ENCODE results near the gene PIM3. TPM values are rescaled to one million over a fixed set of nuclear protein-coding genes. Genes with fewer than 3 reads are reported as not detected.

PIM3 gene
- total RNA-seq, 1 donor from 2014 or later: 18.6 TPM

DNA sequence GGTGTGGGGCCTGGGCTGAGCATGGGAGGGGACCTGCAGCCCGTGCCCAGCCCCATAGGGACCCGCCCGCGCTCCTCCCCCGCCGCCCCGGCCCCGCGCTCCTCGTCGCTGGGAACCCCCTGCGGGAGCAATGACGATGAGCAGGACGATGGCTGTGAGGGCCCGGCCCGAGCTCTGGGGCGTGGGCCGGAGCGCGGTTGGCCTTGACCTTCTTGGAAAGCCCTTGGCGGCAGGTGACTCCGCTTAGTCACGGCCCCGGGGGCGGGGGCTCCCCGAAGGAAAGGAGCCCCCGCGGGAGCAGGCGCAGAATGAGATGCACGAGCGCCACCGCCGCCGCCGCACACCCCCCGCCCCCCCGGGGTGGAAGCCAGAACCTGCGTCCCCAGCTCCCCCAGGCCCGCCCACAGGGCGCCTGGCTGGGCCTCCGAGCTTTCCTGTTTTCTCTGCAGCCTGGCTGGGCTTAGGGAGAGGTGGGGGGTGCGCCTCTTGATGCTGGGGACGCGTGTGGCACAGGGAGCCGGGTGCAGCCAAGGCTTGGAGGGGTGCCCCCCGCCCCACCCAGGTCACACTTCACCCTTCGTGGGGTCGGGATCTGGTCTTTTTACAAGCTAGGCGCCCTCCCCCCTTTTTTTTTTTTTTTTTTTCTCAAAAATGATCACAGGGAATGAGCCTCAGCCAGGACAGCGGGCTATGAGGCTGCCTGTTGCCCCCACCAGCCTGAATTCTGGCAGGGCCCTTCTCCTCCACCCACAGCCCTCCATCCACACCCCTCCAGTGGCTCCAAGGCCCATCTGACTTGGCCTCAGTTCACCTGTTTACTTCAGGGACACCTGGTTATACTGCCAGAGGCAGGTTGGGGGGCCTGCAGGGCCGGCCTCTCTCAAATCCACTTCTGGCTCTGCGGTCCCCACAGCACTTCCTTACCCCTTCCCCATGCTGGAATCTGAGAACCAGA, 24.3 kb upstream of the PIM3 start:
- Mint-ChIP-seq H3K27ac (ENCODE audit: unreplicated experiment) (peak overlapping the region; percentile 18), H3K4me1 (ENCODE audit: unreplicated experiment) (peaks cover 20% of the 10 kb centered on the region), H3K9me3 (ENCODE audit: unreplicated experiment) (no peaks in the 10 kb centered on the region), H3K27me3 (ENCODE audit: unreplicated experiment) (no peaks in the 10 kb centered on the region), H3K4me3 (ENCODE audit: unreplicated experiment) (peak overlapping the region; percentile 38), H3K36me3 (ENCODE audit: unreplicated experiment) (no peaks in the 10 kb centered on the region)
- no peak for DNase-seq (ENCODE audit: extremely low spot score, unreplicated experiment)
- TF ChIP-seq, protein P1, sequence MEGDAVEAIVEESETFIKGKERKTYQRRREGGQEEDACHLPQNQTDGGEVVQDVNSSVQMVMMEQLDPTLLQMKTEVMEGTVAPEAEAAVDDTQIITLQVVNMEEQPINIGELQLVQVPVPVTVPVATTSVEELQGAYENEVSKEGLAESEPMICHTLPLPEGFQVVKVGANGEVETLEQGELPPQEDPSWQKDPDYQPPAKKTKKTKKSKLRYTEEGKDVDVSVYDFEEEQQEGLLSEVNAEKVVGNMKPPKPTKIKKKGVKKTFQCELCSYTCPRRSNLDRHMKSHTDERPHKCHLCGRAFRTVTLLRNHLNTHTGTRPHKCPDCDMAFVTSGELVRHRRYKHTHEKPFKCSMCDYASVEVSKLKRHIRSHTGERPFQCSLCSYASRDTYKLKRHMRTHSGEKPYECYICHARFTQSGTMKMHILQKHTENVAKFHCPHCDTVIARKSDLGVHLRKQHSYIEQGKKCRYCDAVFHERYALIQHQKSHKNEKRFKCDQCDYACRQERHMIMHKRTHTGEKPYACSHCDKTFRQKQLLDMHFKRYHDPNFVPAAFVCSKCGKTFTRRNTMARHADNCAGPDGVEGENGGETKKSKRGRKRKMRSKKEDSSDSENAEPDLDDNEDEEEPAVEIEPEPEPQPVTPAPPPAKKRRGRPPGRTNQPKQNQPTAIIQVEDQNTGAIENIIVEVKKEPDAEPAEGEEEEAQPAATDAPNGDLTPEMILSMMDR (IDR thresholded peaks at IDR 0.05): no peak

- Mint-ChIP-seq H3K4me1 (ENCODE audit: unreplicated experiment) (peaks cover 19% of the 10 kb centered on the region), H3K27ac (ENCODE audit: unreplicated experiment) (no peak overlapping the region), H3K27me3 (ENCODE audit: unreplicated experiment) (no peaks in the 10 kb centered on the region), H3K4me3 (ENCODE audit: unreplicated experiment) (peak overlapping the region; percentile 38), H3K36me3 (ENCODE audit: unreplicated experiment) (no peaks in the 10 kb centered on the region), H3K9me3 (ENCODE audit: unreplicated experiment) (no peaks in the 10 kb centered on the region)
- no peak for DNase-seq (ENCODE audit: extremely low spot score, unreplicated experiment)
- TF ChIP-seq, protein P1 (IDR thresholded peaks at IDR 0.05): no peak
Observed at GRCh38 chr22:49936973-49937757, 23.4 kb upstream of the PIM3 start.

DNA sequence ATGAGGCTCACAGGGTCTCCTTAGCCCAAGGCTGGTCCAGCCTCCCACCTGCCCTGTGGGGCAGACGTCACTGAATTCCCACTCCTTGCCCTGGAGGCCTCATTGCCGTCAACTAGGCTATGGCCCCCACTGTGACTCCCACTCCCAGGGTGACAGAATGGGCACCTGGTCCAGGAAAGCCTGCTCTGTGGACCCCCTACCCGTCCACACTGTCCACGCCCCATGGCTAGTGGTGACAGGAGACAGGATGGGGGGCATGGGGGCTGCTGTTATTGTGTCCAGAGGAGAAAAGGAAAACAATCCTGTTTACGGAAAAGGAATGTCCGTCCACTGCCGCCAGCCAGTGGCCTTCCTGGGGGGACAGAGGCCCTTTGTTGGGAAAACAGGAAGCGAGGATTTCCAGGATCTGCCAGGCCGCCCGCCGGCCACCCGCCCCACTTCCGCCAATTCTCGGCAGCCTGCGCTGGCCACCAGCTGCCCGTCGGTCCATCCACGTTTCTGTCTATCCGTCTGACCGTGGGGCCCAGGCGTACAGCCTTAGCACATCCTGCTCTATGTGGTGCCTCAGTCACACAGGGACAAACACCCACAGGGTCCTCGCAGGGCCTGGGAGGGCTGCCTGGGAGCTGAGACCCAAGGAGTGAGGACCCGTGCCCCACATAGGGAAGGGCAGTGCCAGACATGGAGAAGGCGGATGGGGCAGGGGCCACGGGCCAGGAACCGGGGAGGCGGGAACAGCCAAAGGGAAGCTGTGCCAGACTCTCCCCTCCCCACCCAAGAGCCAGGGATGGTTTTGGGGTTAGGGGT, 22.6 kb upstream of the PIM3 start:
- DNase-seq (ENCODE audit: extremely low spot score, unreplicated experiment): no peak
- H3K4me1 Mint-ChIP-seq (ENCODE audit: unreplicated experiment): peaks cover 19% of the 10 kb centered on the region
- H3K36me3 Mint-ChIP-seq (ENCODE audit: unreplicated experiment): no peaks in the 10 kb centered on the region
- no peaks in the 10 kb centered on the region for H3K9me3 Mint-ChIP-seq (ENCODE audit: unreplicated experiment)
- no peak overlapping the region for H3K4me3 Mint-ChIP-seq (ENCODE audit: unreplicated experiment)
- no peak overlapping the region for H3K27ac Mint-ChIP-seq (ENCODE audit: unreplicated experiment)
- TF ChIP-seq, protein P1 (IDR thresholded peaks at IDR 0.05): no peak
- no peaks in the 10 kb centered on the region for H3K27me3 Mint-ChIP-seq (ENCODE audit: unreplicated experiment)

DNA sequence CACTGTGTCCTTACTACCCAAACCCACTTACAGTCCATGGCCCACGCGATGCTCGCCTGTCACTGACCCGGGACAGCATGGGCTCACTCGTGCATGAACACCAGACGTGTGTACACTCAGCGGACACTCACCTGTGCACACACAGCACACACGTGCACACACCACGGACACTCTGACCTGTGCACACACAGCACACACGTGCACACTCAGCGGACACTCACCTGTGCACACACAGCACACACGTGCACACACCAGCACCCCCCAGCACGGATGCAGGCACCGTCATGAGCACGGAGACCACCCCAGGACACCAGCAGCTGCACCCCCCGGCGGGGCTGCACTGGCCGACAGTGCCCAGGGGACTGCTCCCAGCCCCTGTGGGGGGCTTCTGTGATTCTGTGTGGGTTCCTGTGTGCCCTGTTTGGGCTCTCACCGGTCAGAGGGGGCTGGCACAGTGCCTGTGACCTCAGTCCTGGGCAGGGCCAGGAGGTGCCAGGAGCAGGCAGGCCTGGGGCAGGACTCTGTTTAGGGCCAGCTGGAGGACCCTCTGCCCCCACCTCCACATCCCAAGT, 21.9 kb upstream of the PIM3 start:
- no peaks in the 10 kb centered on the region for H3K27me3 Mint-ChIP-seq (ENCODE audit: unreplicated experiment)
- no peak overlapping the region for H3K27ac Mint-ChIP-seq (ENCODE audit: unreplicated experiment)
- DNase-seq (ENCODE audit: extremely low spot score, unreplicated experiment): no peak

More for the DNA sequence above, 21.9 kb upstream of the PIM3 start:
- no peak overlapping the region for H3K4me3 Mint-ChIP-seq (ENCODE audit: unreplicated experiment)
- TF ChIP-seq, protein P1 (IDR thresholded peaks at IDR 0.05): no peak
- H3K4me1 Mint-ChIP-seq (ENCODE audit: unreplicated experiment): peaks cover 14% of the 10 kb centered on the region
- H3K9me3 Mint-ChIP-seq (ENCODE audit: unreplicated experiment): no peaks in the 10 kb centered on the region
- H3K36me3 Mint-ChIP-seq (ENCODE audit: unreplicated experiment): no peaks in the 10 kb centered on the region
